Stomach smooth muscle (tissue), 2 donors: ENCODE data around the gene DAAM1.

Source experiments
- H3K27ac ChIP-seq: one replicate; pipeline ENCODE4 v1.7.0; 2013; ENCODE audit warnings: mild to moderate bottlenecking, low read length, inconsistent platforms
- H3K27me3 ChIP-seq, 2 donors: one replicate each; pipeline ENCODE4 v1.7.0; 2013; ENCODE audit warnings: low read length in 2 of 2; ENCODE audit not compliant: insufficient read depth in 2 of 2, control insufficient read depth in 1 of 2
- H3K36me3 ChIP-seq, 2 donors: one replicate each; pipeline ENCODE4 v1.7.0; 2013; ENCODE audit warnings: low read length in 2 of 2; ENCODE audit not compliant: control insufficient read depth in 2 of 2, insufficient read depth in 2 of 2
- H3K4me1 ChIP-seq: one replicate; pipeline ENCODE4 v1.7.0; 2013; ENCODE audit warnings: low read length; ENCODE audit not compliant: control insufficient read depth, insufficient read depth
- H3K4me3 ChIP-seq, 2 donors: one replicate each; pipeline ENCODE4 v1.7.0; 2013; ENCODE audit warnings: low read length in 2 of 2
- H3K9ac ChIP-seq, 2 donors: one replicate each; pipeline ENCODE4 v1.7.0; 2013; ENCODE audit warnings: low read length in 2 of 2, mild to moderate bottlenecking in 1 of 2
- H3K9me3 ChIP-seq, 2 donors: one replicate each; pipeline ENCODE4 v1.7.0; 2013; ENCODE audit warnings: low read length in 2 of 2; ENCODE audit not compliant: control insufficient read depth in 2 of 2
- donor health status: healthy.
- donor health status: Pancreatic carcinoma.

DAAM1 gene

GRCh38 chr14:59161561-59162175, 26.8 kb upstream of the DAAM1 start:
- Histone ChIP-seq H3K4me1 (peaks cover 4% of the 10 kb centered on the region), H3K27me3 (no peaks in the 10 kb centered on the region), H3K9me3 (no peaks in the 10 kb centered on the region), H3K27ac (peak overlapping the region; percentile 59), H3K36me3 (no peaks in the 10 kb centered on the region), H3K9ac (peak overlapping the region in 1 of 2 donors; percentile 21), H3K4me3 (peak overlapping the region; percentile 44 to 66)

- H3K27ac ChIP-seq: no peak overlapping the region
- no peaks in the 10 kb centered on the region for H3K9me3 ChIP-seq
- H3K4me3 ChIP-seq: no peak overlapping the region
- no peaks in the 10 kb centered on the region for H3K36me3 ChIP-seq
- H3K27me3 ChIP-seq: no peaks in the 10 kb centered on the region
- peaks cover 4% of the 10 kb centered on the region for H3K4me1 ChIP-seq
- no peak overlapping the region for H3K9ac ChIP-seq
These were observed 22.2 kb upstream of the DAAM1 start for GRCh38 chr14:59166258-59166657.

- H3K4me1 ChIP-seq: peaks cover 3% of the 10 kb centered on the region
- H3K9me3 ChIP-seq: no peaks in the 10 kb centered on the region
- H3K27ac ChIP-seq: no peak overlapping the region
- no peaks in the 10 kb centered on the region for H3K27me3 ChIP-seq
- no peak overlapping the region for H3K4me3 ChIP-seq
- no peak overlapping the region for H3K9ac ChIP-seq
- H3K36me3 ChIP-seq: no peaks in the 10 kb centered on the region
These were observed 13.1 kb upstream of the DAAM1 start for GRCh38 chr14:59175404-59175803.

GRCh38 chr14:59176765-59177164, 11.7 kb upstream of the DAAM1 start:
- Histone ChIP-seq H3K36me3 (no peaks in the 10 kb centered on the region), H3K4me3 (no peak overlapping the region), H3K9me3 (no peaks in the 10 kb centered on the region), H3K27me3 (no peaks in the 10 kb centered on the region), H3K27ac (no peak overlapping the region), H3K4me1 (peaks cover 3% of the 10 kb centered on the region), H3K9ac (no peak overlapping the region)

GRCh38 chr14:59177262-59177661, 11.2 kb upstream of the DAAM1 start:
- Histone ChIP-seq H3K9ac (no peak overlapping the region), H3K36me3 (no peaks in the 10 kb centered on the region), H3K27ac (no peak overlapping the region), H3K9me3 (no peaks in the 10 kb centered on the region), H3K4me3 (no peak overlapping the region), H3K27me3 (no peaks in the 10 kb centered on the region), H3K4me1 (peaks cover 3% of the 10 kb centered on the region)

GRCh38 chr14:59181791-59182190, 6.7 kb upstream of the DAAM1 start:
- Histone ChIP-seq H3K36me3 (no peaks in the 10 kb centered on the region), H3K27ac (no peak overlapping the region), H3K9me3 (no peaks in the 10 kb centered on the region), H3K27me3 (no peaks in the 10 kb centered on the region), H3K4me3 (no peak overlapping the region), H3K9ac (no peak overlapping the region), H3K4me1 (peaks cover 3% of the 10 kb centered on the region)

- no peaks in the 10 kb centered on the region for H3K9me3 ChIP-seq
- no peaks in the 10 kb centered on the region for H3K36me3 ChIP-seq
- H3K4me1 ChIP-seq: peaks cover 3% of the 10 kb centered on the region
- H3K27me3 ChIP-seq: no peaks in the 10 kb centered on the region
- H3K27ac ChIP-seq: no peak overlapping the region
- H3K4me3 ChIP-seq: no peak overlapping the region
- H3K9ac ChIP-seq: no peak overlapping the region
These were observed 5.8 kb upstream of the DAAM1 start for GRCh38 chr14:59182641-59183040.

- Histone ChIP-seq H3K27me3 (no peaks in the 10 kb centered on the region), H3K27ac (no peak overlapping the region), H3K9me3 (no peaks in the 10 kb centered on the region), H3K36me3 (no peaks in the 10 kb centered on the region), H3K4me3 (no peak overlapping the region), H3K9ac (no peak overlapping the region), H3K4me1 (peaks cover 3% of the 10 kb centered on the region)
These were observed 5.3 kb upstream of the DAAM1 start for GRCh38 chr14:59183150-59183549.

GRCh38 chr14:59184396-59184795, 4.1 kb upstream of the DAAM1 start:
- Histone ChIP-seq H3K4me3 (peak overlapping the region in 1 of 2 donors; percentile 36), H3K4me1 (peaks cover under 1% of the 10 kb centered on the region), H3K9me3 (no peaks in the 10 kb centered on the region), H3K9ac (no peak overlapping the region), H3K27ac (no peak overlapping the region), H3K27me3 (no peaks in the 10 kb centered on the region), H3K36me3 (no peaks in the 10 kb centered on the region)

GRCh38 chr14:59185676-59186075, 2.8 kb upstream of the DAAM1 start:
- no peak overlapping the region for H3K4me3 ChIP-seq
- H3K27me3 ChIP-seq: no peaks in the 10 kb centered on the region
- peaks cover 4% of the 10 kb centered on the region for H3K4me1 ChIP-seq
- no peak overlapping the region for H3K9ac ChIP-seq
- no peaks in the 10 kb centered on the region for H3K36me3 ChIP-seq
- no peak overlapping the region for H3K27ac ChIP-seq
- H3K9me3 ChIP-seq: no peaks in the 10 kb centered on the region

- H3K9me3 ChIP-seq: no peaks in the 10 kb centered on the region
- H3K27ac ChIP-seq: no peak overlapping the region
- no peak overlapping the region for H3K4me3 ChIP-seq
- no peaks in the 10 kb centered on the region for H3K27me3 ChIP-seq
- no peaks in the 10 kb centered on the region for H3K36me3 ChIP-seq
- no peak overlapping the region for H3K9ac ChIP-seq
- H3K4me1 ChIP-seq: peaks cover 8% of the 10 kb centered on the region
These were observed 2.2 kb upstream of the DAAM1 start for GRCh38 chr14:59186306-59186705.
